Measurements from ENCODE around the gene PLEKHH3.

- TF ChIP-seq YY1 (IDR thresholded peaks at IDR 0.05; ENCODE audit: insufficient read depth, insufficient read length) = no peak
- no peak for TF ChIP-seq ZNF274 (IDR thresholded peaks at IDR 0.05; ENCODE audit: low read depth, low read length)
Observed at GRCh38 chr17:42651392-42651791, 25.4 kb downstream of the PLEKHH3 start.
